GM19240 (cell line): ENCODE results near the gene PRKCA.

Experiments used
- DNase-seq: peaks from one replicate; pipeline ENCODE4 v3.0.0; 2011; ENCODE audit warnings: low spot score; ENCODE audit not compliant: insufficient read length

Gene PRKCA

DNA sequence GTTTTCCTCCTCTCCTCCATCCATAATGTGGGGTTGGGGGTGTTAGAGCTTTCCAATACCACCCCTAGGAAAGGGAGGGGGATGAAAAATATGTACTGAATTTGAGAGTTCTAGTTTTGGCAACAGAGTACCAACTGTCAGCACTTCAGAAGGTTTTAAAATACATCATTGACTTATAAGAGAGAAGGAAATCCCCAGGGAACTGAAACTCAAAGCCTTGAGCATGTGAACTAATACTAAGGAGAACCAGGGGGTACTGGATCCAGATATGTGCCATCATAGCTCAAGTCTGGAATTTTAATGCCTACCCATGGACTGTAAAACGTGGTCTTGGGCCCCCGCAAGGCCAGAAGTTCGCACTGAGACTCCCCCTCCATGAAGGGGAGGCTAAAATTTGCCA is 548.3 kb downstream of the PRKCA start:
- DNase-seq: no peak

DNA sequence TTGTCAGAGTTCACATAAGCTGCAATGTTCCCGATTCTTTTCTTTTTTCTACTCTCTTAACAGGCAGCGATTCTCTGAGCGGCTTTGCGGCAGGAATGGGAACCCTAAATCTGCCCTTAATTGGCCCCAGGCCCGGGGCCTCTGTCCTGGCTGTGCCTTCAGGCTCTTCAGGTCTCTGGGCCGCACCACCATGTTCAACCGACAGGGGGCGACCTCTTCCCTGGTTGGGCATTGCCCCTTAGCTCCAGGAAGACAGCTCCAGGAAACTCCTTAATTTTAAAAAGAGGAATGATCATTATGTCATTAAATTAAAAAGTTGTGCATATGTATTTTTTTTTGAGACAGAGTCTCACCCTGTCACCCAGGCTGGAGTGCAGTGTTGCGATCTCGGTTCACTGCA is 552.8 kb downstream of the PRKCA start:
- DNase-seq: no peak

DNA sequence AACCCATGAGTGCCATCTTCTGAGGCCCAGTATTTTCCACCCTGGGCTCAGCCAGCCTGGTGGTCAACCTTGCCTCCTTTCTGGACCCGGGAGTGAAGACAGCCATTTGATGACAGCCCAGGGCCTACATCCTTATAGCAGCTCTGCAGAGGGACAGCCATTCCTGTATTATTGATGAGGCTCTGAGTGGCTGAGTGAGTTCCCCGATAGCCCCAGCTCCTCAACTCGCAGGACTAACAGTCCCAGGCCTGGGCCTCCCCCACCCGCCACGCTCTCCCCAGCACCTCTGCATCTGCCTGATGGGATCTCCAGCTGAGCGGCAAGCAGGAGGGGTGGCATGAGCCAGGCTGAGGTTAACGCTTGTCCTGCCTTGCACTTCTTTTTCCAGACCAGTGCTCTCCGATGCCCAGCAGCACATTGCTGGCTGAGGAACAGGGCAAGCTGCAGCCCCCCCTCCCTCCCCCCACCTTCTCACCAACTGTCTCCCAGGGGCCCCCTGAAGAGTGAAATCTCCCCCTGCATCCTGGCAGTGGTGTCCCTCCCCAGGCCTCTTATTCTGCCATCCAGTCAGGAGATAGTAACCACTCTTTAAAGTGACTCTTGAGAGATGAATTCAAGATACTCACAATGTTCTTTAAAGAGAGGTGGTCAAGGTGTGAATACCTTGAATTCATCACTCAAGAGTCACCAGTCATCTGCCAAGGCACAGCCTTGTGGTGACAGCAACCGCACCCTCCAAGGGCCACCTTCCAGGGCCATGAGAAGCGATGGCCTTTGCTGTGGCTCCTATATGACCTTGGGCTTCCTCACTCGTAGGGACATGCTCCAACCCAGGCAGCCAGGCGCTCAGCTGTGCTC is 556.0 kb downstream of the PRKCA start:
- no peak for DNase-seq

DNA sequence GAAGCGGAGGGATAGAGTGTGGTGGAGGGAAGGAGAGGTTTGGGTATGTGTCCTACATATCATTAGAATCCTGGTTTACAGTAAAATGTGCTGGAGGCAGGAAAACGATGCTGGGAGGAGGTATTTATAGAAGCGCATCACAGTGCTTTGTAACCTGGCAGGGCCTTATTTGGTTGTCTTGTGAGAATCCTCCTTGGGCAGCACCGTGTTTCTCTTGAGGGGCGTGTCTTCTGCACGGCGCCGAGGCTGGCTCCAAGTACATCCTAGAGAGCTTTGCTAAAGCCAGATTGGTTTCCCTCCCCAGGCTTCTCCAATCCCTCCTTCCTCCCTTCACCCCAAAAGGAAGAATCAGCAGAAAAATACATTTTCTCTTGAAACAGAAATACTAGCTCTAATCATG is 556.9 kb downstream of the PRKCA start:
- no peak for DNase-seq

DNA sequence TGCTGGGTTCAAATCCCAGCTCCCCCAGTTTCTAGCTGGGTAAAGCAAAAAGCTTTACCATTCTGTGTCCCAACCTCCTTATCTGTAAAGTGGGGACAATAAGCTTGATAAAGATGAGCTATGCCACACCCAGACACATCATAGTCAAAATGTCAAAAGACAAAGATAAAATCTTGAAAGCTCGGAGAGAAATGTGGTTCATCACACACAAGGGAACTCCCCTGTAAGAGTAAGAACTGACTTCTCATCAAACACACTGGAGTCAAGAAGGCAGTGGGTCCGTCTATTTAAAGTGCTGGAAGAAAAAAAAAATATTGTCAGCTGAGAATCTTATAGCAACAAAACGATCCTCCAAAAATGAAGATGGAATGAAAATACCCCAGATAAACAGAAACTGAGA is 557.8 kb downstream of the PRKCA start:
- no peak for DNase-seq
